NT2/D1 (cell line): Measurements from ENCODE around the gene ADAMTS4.

Experiments used
- YY1 ChIP-seq: IDR thresholded peaks from 2 replicates; pipeline ENCODE4 v1.6.1; 2011; ENCODE audit not compliant: insufficient read length, insufficient read depth
- ZNF274 ChIP-seq: IDR thresholded peaks from 2 replicates; pipeline ENCODE4 v1.6.1; 2011; ENCODE audit warnings: mild to moderate bottlenecking, low read depth, low read length

DNA sequence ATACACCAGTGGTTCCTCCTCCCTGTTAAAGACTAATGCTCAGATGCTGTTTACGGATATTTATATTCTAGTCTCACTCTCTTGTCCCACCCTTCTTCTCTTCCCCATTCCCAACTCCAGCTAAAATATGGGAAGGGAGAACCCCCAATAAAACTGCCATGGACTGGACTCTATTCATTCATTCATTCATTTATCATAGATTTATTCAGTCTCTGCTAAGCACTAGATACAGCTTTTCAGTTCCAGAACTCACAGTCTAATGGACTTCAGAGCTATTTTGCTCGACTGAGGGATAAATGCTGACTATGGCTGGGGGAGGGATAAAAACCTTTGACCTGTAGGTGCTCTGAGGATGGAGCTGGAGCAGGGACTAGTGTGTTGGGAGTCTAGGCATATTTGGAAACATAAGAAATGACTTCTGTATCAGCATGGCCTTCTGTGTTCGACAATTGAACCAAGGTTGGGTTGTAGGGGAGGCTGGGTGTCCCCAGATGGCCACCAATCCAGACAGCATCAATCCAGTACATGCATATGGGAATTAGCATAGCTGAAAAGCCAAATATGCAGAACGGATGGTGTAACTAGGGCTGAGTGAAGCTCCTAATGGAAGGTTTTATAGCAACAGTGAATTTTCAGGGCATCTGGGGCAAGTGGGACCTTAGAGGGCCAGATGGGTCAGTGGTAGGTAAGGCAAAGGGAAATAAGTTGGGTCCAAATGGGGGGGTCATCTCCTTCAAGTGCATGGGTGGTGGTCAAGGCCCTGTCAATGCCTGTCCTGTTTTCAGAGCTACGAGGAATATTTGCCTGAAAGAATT is 20.4 kb upstream of the ADAMTS4 start:
- TF ChIP-seq YY1 (no peak), ZNF274 (no peak)
